HG02852 (cell line): ENCODE measurements around the gene FAM114A2.
"Not testable (repeated sequence)": the region's sequence is repeated elsewhere in the genome, so short reads cannot be mapped to it uniquely, and the experiment has no call there.

Source experiments
- ATAC-seq: cut with Tn5 transposase; IDR thresholded peaks from one replicate; pipeline ENCODE4 v1.9.1; 2021; ENCODE audit warnings: mild to moderate bottlenecking, moderate library complexity; ENCODE audit not compliant: unreplicated experiment

The FAM114A2 gene

GRCh38 chr5:154049636-154050035 is 10.9 kb upstream of the FAM114A2 start:
- ATAC-seq: no peak

- ATAC-seq: peak; percentile 66
These were observed 8.6 kb upstream of the FAM114A2 start for GRCh38 chr5:154047324-154047723.

- ATAC-seq: no peak
These were observed 7.8 kb upstream of the FAM114A2 start for GRCh38 chr5:154046486-154046885.

- ATAC-seq: no peak
These were observed 5.9 kb upstream of the FAM114A2 start for GRCh38 chr5:154044581-154044980.

- ATAC-seq: no peak
These were observed 5.4 kb upstream of the FAM114A2 start for GRCh38 chr5:154044099-154044498.

GRCh38 chr5:154042766-154043165 is 4.1 kb upstream of the FAM114A2 start:
- ATAC-seq: no peak

GRCh38 chr5:154039458-154039829 is 734 bp upstream of the FAM114A2 start:
- no peak for ATAC-seq

GRCh38 chr5:154038261-154038706 is 426 bp downstream of the FAM114A2 start:
- ATAC-seq: peak; percentile 67

GRCh38 chr5:154034944-154035343 is 3.8 kb downstream of the FAM114A2 start:
- no peak for ATAC-seq

- ATAC-seq: no peak
These were observed 6.7 kb downstream of the FAM114A2 start for GRCh38 chr5:154031937-154032489.

GRCh38 chr5:154025951-154026350 is 12.8 kb downstream of the FAM114A2 start:
- ATAC-seq: no peak

- ATAC-seq: not testable (repeated sequence)
These were observed 19.8 kb downstream of the FAM114A2 start for GRCh38 chr5:154018919-154019318.

GRCh38 chr5:154015071-154015693 is 23.5 kb downstream of the FAM114A2 start:
- no peak for ATAC-seq

- no peak for ATAC-seq
These were observed 28.1 kb downstream of the FAM114A2 start for GRCh38 chr5:154010660-154011059.

- no peak for ATAC-seq
These were observed 33.1 kb downstream of the FAM114A2 start for GRCh38 chr5:154005648-154006047.

GRCh38 chr5:154002511-154003020 is 36.1 kb downstream of the FAM114A2 start:
- no peak for ATAC-seq

GRCh38 chr5:154002093-154002492 is 36.6 kb downstream of the FAM114A2 start:
- ATAC-seq: no peak

- no peak for ATAC-seq
These were observed 38.0 kb downstream of the FAM114A2 start for GRCh38 chr5:154000703-154001102.

- no peak for ATAC-seq
These were observed 38.7 kb downstream of the FAM114A2 start for GRCh38 chr5:153999995-154000394.

- no peak for ATAC-seq
These were observed 39.9 kb downstream of the FAM114A2 start for GRCh38 chr5:153998768-153999167.

GRCh38 chr5:153998010-153998409 is 40.7 kb downstream of the FAM114A2 start:
- ATAC-seq: no peak

- ATAC-seq: no peak
These were observed 47.5 kb downstream of the FAM114A2 start for GRCh38 chr5:153991168-153991567.

- no peak for ATAC-seq
These were observed 50.2 kb downstream of the FAM114A2 start for GRCh38 chr5:153988510-153988909.
